ENCODE results near the gene SHISA9. TPM values are rescaled to one million over a fixed set of nuclear protein-coding genes. Genes with fewer than 3 reads are reported as not detected.
A peak's percentile ranks its signal among the peaks of the same experiment; 100 is the strongest.

SHISA9 gene
- total RNA-seq, 4 donors from 2014 or later: 3.6 to 10.8 (median 4.6) TPM

GRCh38 chr16:13111747-13112146, 210.3 kb downstream of the SHISA9 start:
- intact Hi-C loops (cut with DNase I): no loop called here
- DNase-seq (ENCODE audit: extremely low spot score): no peak
- WGBS: 87% methylated on average over 2 of the region's 2 CpGs
- H3K9me3 ChIP-seq: no peaks in the 10 kb centered on the region
- H3K27me3 ChIP-seq: no peaks in the 10 kb centered on the region
- H3K4me1 ChIP-seq: peaks cover 0 to 33% (median 16%) of the 10 kb centered on the region in 4 donors
- H3K4me3 ChIP-seq: no peak overlapping the region
- no peak for TF ChIP-seq EP300 (IDR thresholded peaks at IDR 0.05)
- TF ChIP-seq CTCF (IDR thresholded peaks at IDR 0.05): no peak
- no peak for TF ChIP-seq POLR2AphosphoS5 (IDR thresholded peaks at IDR 0.05)
- no peak for TF ChIP-seq POLR2A (IDR thresholded peaks at IDR 0.05; ENCODE audit: low read depth)
- H3K27ac ChIP-seq (replicated peaks in 1 of 4): no peak overlapping the region
- H3K36me3 ChIP-seq: no peaks in the 10 kb centered on the region

DNA sequence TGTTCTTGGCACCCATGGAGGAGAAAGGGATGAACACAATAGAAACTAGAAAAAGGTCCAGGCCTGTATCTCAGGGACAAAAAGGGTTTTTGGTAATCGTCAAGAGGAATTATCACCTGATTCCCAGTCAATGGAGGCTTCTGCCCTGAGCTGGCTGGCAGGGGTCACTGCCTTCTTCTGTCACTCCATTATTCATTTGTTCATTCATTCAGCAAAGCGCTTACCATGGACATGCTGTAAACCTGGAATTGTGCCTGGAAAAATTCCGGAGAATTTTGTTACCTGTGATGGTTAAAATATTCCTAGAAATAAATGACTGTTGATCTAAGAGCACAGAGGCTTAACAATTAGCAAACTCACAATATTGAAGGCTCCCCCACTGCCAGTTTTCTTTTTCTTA, 212.3 kb downstream of the SHISA9 start:
- 35% methylated on average over 3 of the region's 3 CpGs for WGBS
- Histone ChIP-seq H3K4me1 (peaks cover 0 to 33% (median 16%) of the 10 kb centered on the region in 4 donors), H3K4me3 (no peak overlapping the region), H3K27ac (replicated peaks in 1 of 4) (peak overlapping the region in 2 of 4 donors; percentile 42 to 46), H3K36me3 (no peaks in the 10 kb centered on the region), H3K9me3 (no peaks in the 10 kb centered on the region), H3K27me3 (no peaks in the 10 kb centered on the region)
- TF ChIP-seq CTCF (IDR thresholded peaks at IDR 0.05): no peak
- no peak for TF ChIP-seq POLR2AphosphoS5 (IDR thresholded peaks at IDR 0.05)
- TF ChIP-seq POLR2A (IDR thresholded peaks at IDR 0.05; ENCODE audit: low read depth): no peak
- TF ChIP-seq EP300 (IDR thresholded peaks at IDR 0.05): no peak
- no peak for DNase-seq (ENCODE audit: extremely low spot score)
- intact Hi-C loops (cut with DNase I): no loop called here

GRCh38 chr16:13118091-13118490, 216.7 kb downstream of the SHISA9 start:
- Histone ChIP-seq H3K36me3 (no peaks in the 10 kb centered on the region), H3K4me1 (peaks cover 0 to 22% (median 18%) of the 10 kb centered on the region in 4 donors), H3K9me3 (no peaks in the 10 kb centered on the region), H3K27ac (replicated peaks in 1 of 4) (no peak overlapping the region), H3K4me3 (no peak overlapping the region), H3K27me3 (no peaks in the 10 kb centered on the region)
- WGBS: 95% methylated on average over 5 of the region's 5 CpGs
- TF ChIP-seq EP300 (IDR thresholded peaks at IDR 0.05): no peak
- no peak for TF ChIP-seq POLR2A (IDR thresholded peaks at IDR 0.05; ENCODE audit: low read depth)
- no peak for TF ChIP-seq POLR2AphosphoS5 (IDR thresholded peaks at IDR 0.05)
- no peak for TF ChIP-seq CTCF (IDR thresholded peaks at IDR 0.05)
- no peak for DNase-seq (ENCODE audit: extremely low spot score)
- intact Hi-C loops (cut with DNase I): no loop called here

DNA sequence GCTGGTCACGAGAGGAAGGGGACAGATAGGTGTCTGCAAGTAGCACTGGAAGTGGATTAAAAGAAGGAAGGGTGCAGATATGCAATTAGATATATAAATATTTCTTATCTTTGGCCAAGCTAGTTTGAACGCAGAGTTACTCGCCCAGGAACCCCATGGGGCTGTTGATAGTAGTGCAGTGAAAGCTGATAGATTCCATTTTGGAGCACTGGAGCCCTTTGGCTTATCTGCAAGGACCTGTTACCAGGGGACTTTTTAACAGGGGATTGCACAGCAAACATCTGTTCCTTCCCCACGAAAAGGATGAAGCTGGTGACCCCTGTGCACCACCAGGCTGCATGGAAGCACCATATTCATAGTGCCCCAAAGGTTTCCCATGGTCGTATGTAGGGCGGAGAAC, 218.7 kb downstream of the SHISA9 start:
- no peak for DNase-seq (ENCODE audit: extremely low spot score)
- Histone ChIP-seq H3K4me3 (no peak overlapping the region), H3K27ac (replicated peaks in 1 of 4) (no peak overlapping the region), H3K36me3 (no peaks in the 10 kb centered on the region), H3K9me3 (no peaks in the 10 kb centered on the region), H3K4me1 (peaks cover 0 to 14% (median 9%) of the 10 kb centered on the region in 4 donors), H3K27me3 (no peaks in the 10 kb centered on the region)
- intact Hi-C loops (cut with DNase I): no loop called here
- 46% methylated on average over 6 of the region's 6 CpGs for WGBS
- TF ChIP-seq POLR2AphosphoS5 (IDR thresholded peaks at IDR 0.05): no peak
- no peak for TF ChIP-seq EP300 (IDR thresholded peaks at IDR 0.05)
- no peak for TF ChIP-seq POLR2A (IDR thresholded peaks at IDR 0.05; ENCODE audit: low read depth)
- TF ChIP-seq CTCF (IDR thresholded peaks at IDR 0.05): no peak

GRCh38 chr16:13120557-13120956, 219.2 kb downstream of the SHISA9 start:
- H3K4me1 ChIP-seq: peaks cover 0 to 14% (median 9%) of the 10 kb centered on the region in 4 donors
- intact Hi-C loops (cut with DNase I): no loop called here
- DNase-seq (ENCODE audit: extremely low spot score): no peak
- H3K4me3 ChIP-seq: no peak overlapping the region
- H3K27ac ChIP-seq (replicated peaks in 1 of 4): no peak overlapping the region
- no peaks in the 10 kb centered on the region for H3K36me3 ChIP-seq
- 38% methylated on average over 4 of the region's 4 CpGs for WGBS
- H3K27me3 ChIP-seq: no peaks in the 10 kb centered on the region
- no peaks in the 10 kb centered on the region for H3K9me3 ChIP-seq
- TF ChIP-seq POLR2A (IDR thresholded peaks at IDR 0.05; ENCODE audit: low read depth) (no peak), EP300 (IDR thresholded peaks at IDR 0.05) (no peak), POLR2AphosphoS5 (IDR thresholded peaks at IDR 0.05) (no peak), CTCF (IDR thresholded peaks at IDR 0.05) (no peak)

Measured in esophagus muscularis mucosa (tissue), 4 donors.